ENCODE data around the gene HDAC9. TPM values are rescaled to one million over a fixed set of nuclear protein-coding genes. Genes with fewer than 3 reads are reported as not detected.

Gene HDAC9
- total RNA-seq, 1 donor from 2014 or later = 28.6 TPM

- Histone ChIP-seq H3K27me3 (no peaks in the 10 kb centered on the region), H2AFZ (replicated peaks) (no peak overlapping the region), H3K36me3 (no peaks in the 10 kb centered on the region), H3K9me3 (ENCODE audit: low read depth) (no peaks in the 10 kb centered on the region), H3K4me2 (no peak overlapping the region), H3K4me3 (no peak overlapping the region), H3K79me2 (ENCODE audit: low read depth) (no peaks in the 10 kb centered on the region), H3K9ac (no peak overlapping the region), H3F3A (ENCODE audit: low read depth) (no peaks in the 10 kb centered on the region), H3K27ac (no peak overlapping the region), H4K20me1 (ENCODE audit: low read depth) (no peaks in the 10 kb centered on the region), H3K4me1 (no peaks in the 10 kb centered on the region)
- Mint-ChIP-seq H3K27me3 (ENCODE audit: insufficient read depth, low read depth) (no peaks in the 10 kb centered on the region), H3K9me3 (no peaks in the 10 kb centered on the region), H3K4me3 (no peak overlapping the region), H3K4me1 (peaks cover 12% of the 10 kb centered on the region), H3K27ac (no peak overlapping the region), H3K36me3 (no peaks in the 10 kb centered on the region)
- DNase-seq (ENCODE audit: low spot score) = no peak
- TF ChIP-seq EZH2 (IDR thresholded peaks at IDR 0.05) (no peak), EZH2phosphoT487 (IDR thresholded peaks at IDR 0.05) (no peak), CTCF (IDR thresholded peaks at IDR 0.05) (no peak)
Measured at GRCh38 chr7:18555120-18555519, 59.6 kb downstream of the HDAC9 start.

GRCh38 chr7:18555968-18556367 lies 60.4 kb downstream of the HDAC9 start:
- H3K36me3 Mint-ChIP-seq = no peaks in the 10 kb centered on the region
- no peaks in the 10 kb centered on the region for H3F3A ChIP-seq (ENCODE audit: low read depth)
- no peaks in the 10 kb centered on the region for H3K27me3 ChIP-seq
- H3K4me1 ChIP-seq = no peaks in the 10 kb centered on the region
- no peaks in the 10 kb centered on the region for H3K79me2 ChIP-seq (ENCODE audit: low read depth)
- H3K27me3 Mint-ChIP-seq (ENCODE audit: insufficient read depth, low read depth) = no peaks in the 10 kb centered on the region
- no peak overlapping the region for H3K4me2 ChIP-seq
- no peaks in the 10 kb centered on the region for H3K9me3 Mint-ChIP-seq
- no peak overlapping the region for H3K27ac Mint-ChIP-seq
- no peak for TF ChIP-seq EZH2 (IDR thresholded peaks at IDR 0.05)
- no peak for TF ChIP-seq EZH2phosphoT487 (IDR thresholded peaks at IDR 0.05)
- TF ChIP-seq CTCF (IDR thresholded peaks at IDR 0.05) = no peak
- H2AFZ ChIP-seq (replicated peaks) = no peak overlapping the region
- no peaks in the 10 kb centered on the region for H4K20me1 ChIP-seq (ENCODE audit: low read depth)
- no peak for DNase-seq (ENCODE audit: low spot score)
- no peak overlapping the region for H3K4me3 Mint-ChIP-seq
- H3K27ac ChIP-seq = no peak overlapping the region
- no peak overlapping the region for H3K9ac ChIP-seq
- no peaks in the 10 kb centered on the region for H3K9me3 ChIP-seq (ENCODE audit: low read depth)
- H3K36me3 ChIP-seq = no peaks in the 10 kb centered on the region
- H3K4me1 Mint-ChIP-seq = peaks cover 12% of the 10 kb centered on the region
- no peak overlapping the region for H3K4me3 ChIP-seq

DNA sequence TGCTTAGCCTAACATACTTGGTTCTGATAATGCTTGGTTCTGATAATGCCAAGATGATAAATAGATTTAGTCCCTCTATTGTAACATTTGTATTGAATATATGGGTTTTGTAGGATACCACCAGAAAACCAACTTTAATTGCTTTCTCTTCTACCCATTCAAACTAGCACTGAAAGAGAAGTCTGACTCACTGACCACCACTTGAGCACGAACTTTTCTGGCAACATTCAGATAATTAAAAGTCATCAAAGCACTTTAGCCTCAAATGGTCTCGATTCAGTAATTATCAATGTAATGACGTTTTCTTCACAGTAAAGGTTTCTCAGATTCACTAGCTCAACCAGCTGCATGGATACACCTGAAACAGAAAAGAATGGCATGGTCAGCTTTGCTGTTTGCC lies 63.0 kb downstream of the HDAC9 start:
- no peaks in the 10 kb centered on the region for H3K36me3 ChIP-seq
- H3K4me1 ChIP-seq = no peaks in the 10 kb centered on the region
- no peaks in the 10 kb centered on the region for H3K27me3 Mint-ChIP-seq (ENCODE audit: insufficient read depth, low read depth)
- H3K9ac ChIP-seq = no peak overlapping the region
- no peak for DNase-seq (ENCODE audit: low spot score)
- no peaks in the 10 kb centered on the region for H3K9me3 Mint-ChIP-seq
- H3K9me3 ChIP-seq (ENCODE audit: low read depth) = no peaks in the 10 kb centered on the region
- no peak overlapping the region for H3K4me2 ChIP-seq
- H3K27ac ChIP-seq = no peak overlapping the region
- no peak overlapping the region for H3K4me3 ChIP-seq
- TF ChIP-seq EZH2phosphoT487 (IDR thresholded peaks at IDR 0.05) (no peak), EZH2 (IDR thresholded peaks at IDR 0.05) (no peak), CTCF (IDR thresholded peaks at IDR 0.05) (no peak)
- no peaks in the 10 kb centered on the region for H3F3A ChIP-seq (ENCODE audit: low read depth)
- no peak overlapping the region for H3K4me3 Mint-ChIP-seq
- no peaks in the 10 kb centered on the region for H3K79me2 ChIP-seq (ENCODE audit: low read depth)
- H3K36me3 Mint-ChIP-seq = no peaks in the 10 kb centered on the region
- peaks cover 3% of the 10 kb centered on the region for H3K4me1 Mint-ChIP-seq
- H4K20me1 ChIP-seq (ENCODE audit: low read depth) = no peaks in the 10 kb centered on the region
- H2AFZ ChIP-seq (replicated peaks) = no peak overlapping the region
- H3K27me3 ChIP-seq = no peaks in the 10 kb centered on the region
- H3K27ac Mint-ChIP-seq = no peak overlapping the region
